DOHH2 (cell line): ENCODE data around the gene CHODL.

Source experiments
- EZH2phosphoT487 ChIP-seq: fragments of 200-600 bp; sonication (generic); IDR thresholded peaks from 2 replicates; pipeline ENCODE4 v1.6.1; 2017; ENCODE audit warnings: borderline replicate concordance, mild to moderate bottlenecking, antibody characterized with exemption, low read length, moderate library complexity, mixed read lengths
- TF ChIP-seq, protein P1 (sequence below): fragments of 200-600 bp; sonication (generic); IDR thresholded peaks from one replicate; pipeline ENCODE4 v1.5.1; 2014; ENCODE audit warnings: antibody characterized with exemption, mild to moderate bottlenecking, low read depth, low read length; ENCODE audit not compliant: poor library complexity, severe bottlenecking

DNA sequence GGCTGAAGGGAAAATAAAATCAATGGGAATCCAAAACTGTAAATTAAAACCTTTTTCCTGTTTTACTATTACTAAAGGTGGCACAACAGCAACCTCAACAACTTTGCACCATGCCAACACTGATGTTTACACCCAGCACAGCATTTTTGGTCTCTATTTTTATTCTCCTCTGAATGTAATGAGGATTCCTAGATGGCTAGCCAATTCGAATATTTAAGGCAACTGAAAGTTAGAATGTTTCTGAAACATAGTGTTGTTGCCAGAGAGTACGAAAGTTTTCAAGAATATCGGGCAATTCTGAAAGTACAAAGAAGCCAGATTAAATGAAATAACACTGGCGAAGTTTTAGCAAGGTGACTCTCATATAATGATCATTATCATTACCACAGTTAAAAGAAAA, 40.7 kb downstream of the CHODL start:
- no peak for TF ChIP-seq EZH2phosphoT487
- TF ChIP-seq, protein P1, sequence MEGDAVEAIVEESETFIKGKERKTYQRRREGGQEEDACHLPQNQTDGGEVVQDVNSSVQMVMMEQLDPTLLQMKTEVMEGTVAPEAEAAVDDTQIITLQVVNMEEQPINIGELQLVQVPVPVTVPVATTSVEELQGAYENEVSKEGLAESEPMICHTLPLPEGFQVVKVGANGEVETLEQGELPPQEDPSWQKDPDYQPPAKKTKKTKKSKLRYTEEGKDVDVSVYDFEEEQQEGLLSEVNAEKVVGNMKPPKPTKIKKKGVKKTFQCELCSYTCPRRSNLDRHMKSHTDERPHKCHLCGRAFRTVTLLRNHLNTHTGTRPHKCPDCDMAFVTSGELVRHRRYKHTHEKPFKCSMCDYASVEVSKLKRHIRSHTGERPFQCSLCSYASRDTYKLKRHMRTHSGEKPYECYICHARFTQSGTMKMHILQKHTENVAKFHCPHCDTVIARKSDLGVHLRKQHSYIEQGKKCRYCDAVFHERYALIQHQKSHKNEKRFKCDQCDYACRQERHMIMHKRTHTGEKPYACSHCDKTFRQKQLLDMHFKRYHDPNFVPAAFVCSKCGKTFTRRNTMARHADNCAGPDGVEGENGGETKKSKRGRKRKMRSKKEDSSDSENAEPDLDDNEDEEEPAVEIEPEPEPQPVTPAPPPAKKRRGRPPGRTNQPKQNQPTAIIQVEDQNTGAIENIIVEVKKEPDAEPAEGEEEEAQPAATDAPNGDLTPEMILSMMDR = no peak
